Calu3 (cell line): ENCODE data around the gene PPIE. TPM values are rescaled to one million over a fixed set of nuclear protein-coding genes. Genes with fewer than 3 reads are reported as not detected.

Experiments
- Bru-seq: library from RNA; stranded (reverse); fragments of 400-500 nt; gene quantifications from one replicate; lab custom pipeline; 2021; lab: Mats Ljungman, UMichigan
- BruChase-seq, 2 experiments: library from RNA; stranded (reverse); fragments of 400-500 nt; gene quantifications; one replicate each; lab custom pipeline; 2021; lab: Mats Ljungman, UMichigan
- BruUV-seq: library from RNA; stranded (reverse); fragments of 400-500 nt; replicated peaks from 2 replicates; lab custom pipeline; 2021; lab: Mats Ljungman, UMichigan
- CTCF ChIA-PET: fragments of 300-600 bp; sonication (Branson Sonifier 250); formaldehyde crosslinking; loops from one replicate; lab custom pipeline; 2022; ENCODE audit warnings: antibody characterized with exemption; lab: Charles Lee
- DNase-seq: peaks from one replicate; pipeline ENCODE4 v3.0.0; 2022
- H3K27ac Mint-ChIP-seq: one replicate; pipeline ENCODE4 v1.8.0; 2022; ENCODE audit warnings: mixed read lengths; ENCODE audit not compliant: unreplicated experiment
- H3K27me3 Mint-ChIP-seq: one replicate; pipeline ENCODE4 v1.8.0; 2022; ENCODE audit warnings: mixed read lengths; ENCODE audit not compliant: unreplicated experiment
- H3K36me3 Mint-ChIP-seq: one replicate; pipeline ENCODE4 v1.8.0; 2022; ENCODE audit warnings: mild to moderate bottlenecking, moderate library complexity, mixed read lengths; ENCODE audit not compliant: insufficient read depth, unreplicated experiment
- H3K4me1 Mint-ChIP-seq: one replicate; pipeline ENCODE4 v1.8.0; 2022; ENCODE audit warnings: mild to moderate bottlenecking, low read depth, mixed read lengths; ENCODE audit not compliant: unreplicated experiment
- H3K4me3 Mint-ChIP-seq: one replicate; pipeline ENCODE4 v1.8.0; 2022; ENCODE audit warnings: mild to moderate bottlenecking, low read depth, moderate library complexity, mixed read lengths; ENCODE audit not compliant: unreplicated experiment
- H3K9me3 Mint-ChIP-seq: one replicate; pipeline ENCODE4 v1.8.0; 2022; ENCODE audit warnings: low read depth, mixed read lengths; ENCODE audit not compliant: unreplicated experiment
- CTCF ChIP-seq: fragments of 200-600 bp; IDR thresholded peaks from one replicate; pipeline ENCODE4 v1.8.0; 2022; ENCODE audit warnings: antibody characterized with exemption; ENCODE audit not compliant: unreplicated experiment
- intact Hi-C: fragments of 100-400 bp; cut with micrococcal nuclease; formaldehyde crosslinking; loops from one replicate; pipeline ENCODE4 v1.10.0; 2022; ENCODE audit not compliant: unreplicated experiment
- long read RNA-seq: library from polyadenylated mRNA; stranded (forward); transcript quantifications from one replicate; pipeline ENCODE4 v2.0.0, GENCODE V29; 2022
- total RNA-seq: library from RNA; stranded (reverse); gene quantifications from 2 replicates; pipeline ENCODE4 v1.2.3, GENCODE V29; 2022

PPIE gene
- 38.2 and 46.5 TPM in 2 replicates for total RNA-seq
- percentile 75 among the genes with signal in this experiment for Bru-seq, nascent RNA
- percentile 69 among the genes with signal in this experiment for BruChase-seq, experiment 1, labeled RNA remaining after a 6-hour chase
- BruChase-seq, experiment 2, labeled RNA remaining after a 2-hour chase: percentile 70 among the genes with signal in this experiment
- long read RNA-seq, transcript PPIE-201 (10 exons, 1,277 nt): major isoform, 61 of 122 reads
- long read RNA-seq, partial matches to known transcripts: 33 of 122 reads
- long read RNA-seq, other reads (novel, unspliced or antisense): 22 of 122 reads

DNA sequence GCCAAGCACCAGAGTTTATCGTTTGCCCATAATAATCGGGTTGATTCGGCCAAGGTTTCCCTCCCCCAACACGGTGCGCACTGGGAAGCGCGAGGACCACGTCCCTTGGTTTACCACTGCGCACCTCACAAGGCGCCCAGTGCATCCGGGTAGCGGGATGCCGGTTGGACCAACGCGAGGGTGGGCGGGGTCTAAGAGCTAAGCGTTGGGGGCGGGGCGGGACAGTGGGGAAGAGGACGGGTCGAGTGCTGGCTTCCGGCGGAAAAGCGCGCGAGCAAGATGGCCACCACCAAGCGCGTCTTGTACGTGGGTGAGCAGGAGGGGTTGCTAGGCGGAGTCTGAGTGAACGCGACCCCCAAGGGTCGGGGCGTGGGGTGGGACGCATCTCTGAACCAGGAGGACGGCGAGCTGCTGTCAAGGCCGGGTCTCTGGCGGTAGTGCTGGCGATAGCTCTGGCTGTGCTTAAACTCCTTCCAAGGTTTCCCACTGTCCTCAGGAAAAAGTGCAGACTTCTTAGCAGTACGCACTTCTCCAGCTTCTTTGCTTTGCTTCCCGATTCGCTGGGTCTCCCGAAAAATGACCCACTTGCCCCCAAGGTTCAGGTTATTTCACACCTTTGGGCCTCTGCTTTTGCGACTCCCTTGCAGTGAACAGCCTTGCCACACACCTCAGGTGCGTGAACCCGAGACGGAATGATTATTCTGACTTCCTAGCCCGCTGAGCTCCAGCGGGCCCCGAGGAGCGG, at the start of gene PPIE:
TSS of gene PPIE (plus strand) at position 261 of the 745 bp plus-strand sequence. CDS start at position 280, 19 bp downstream.
- Mint-ChIP-seq H3K9me3 (no peaks in the 10 kb centered on the region), H3K27ac (peak within 1 kb of the TSS; percentile 84), H3K36me3 (peaks cover 39% of the 10 kb centered on the region), H3K4me1 (peaks cover 12% of the 10 kb centered on the region), H3K27me3 (peaks cover 38% of the 10 kb centered on the region), H3K4me3 (peak within 1 kb of the TSS; percentile 90)
- CTCF ChIA-PET: interaction anchor here (0.6 to 1.2 kb wide), 4 partner anchors 9 to 1937 kb away, joined by 3 to 4 read pairs (median 4); no protein-coding TSS in a partner anchor
- TSS peak; percentile 28 for BruUV-seq
- TF ChIP-seq CTCF: no peak
- peak; percentile 88 for DNase-seq
- intact Hi-C loops: no loop called here

DNA sequence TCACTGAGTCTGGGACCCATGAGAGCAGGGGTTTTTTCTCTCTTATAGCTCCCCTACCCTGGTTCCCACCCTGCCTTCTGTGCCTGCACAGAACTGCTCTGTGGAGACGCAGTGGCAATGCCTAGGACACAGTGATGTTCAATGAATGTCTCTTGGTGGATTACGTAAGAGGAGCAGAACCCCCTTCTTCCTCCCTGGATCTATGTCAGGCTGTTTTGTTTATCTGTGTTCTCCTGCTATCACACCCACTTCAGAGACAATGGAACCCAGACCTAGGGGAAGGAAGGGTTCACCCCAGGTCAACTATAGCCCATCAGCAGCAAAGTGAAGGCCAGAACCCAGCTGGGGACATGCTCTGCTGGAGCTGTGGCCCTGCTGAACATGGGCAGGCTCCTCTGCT, 49.5 kb upstream of the PPIE start:
- no peak overlapping the region for H3K27ac Mint-ChIP-seq
- no TSS peak for BruUV-seq
- H3K36me3 Mint-ChIP-seq: no peaks in the 10 kb centered on the region
- peaks cover 79% of the 10 kb centered on the region for H3K27me3 Mint-ChIP-seq
- intact Hi-C loops: no loop called here
- CTCF ChIA-PET: no interaction called here
- no peaks in the 10 kb centered on the region for H3K4me1 Mint-ChIP-seq
- TF ChIP-seq CTCF: no peak
- no peak for DNase-seq
- H3K9me3 Mint-ChIP-seq: no peaks in the 10 kb centered on the region
- H3K4me3 Mint-ChIP-seq: no peak overlapping the region

- Mint-ChIP-seq H3K4me1 (no peaks in the 10 kb centered on the region), H3K36me3 (no peaks in the 10 kb centered on the region), H3K27ac (no peak overlapping the region), H3K27me3 (peaks cover 79% of the 10 kb centered on the region), H3K9me3 (no peaks in the 10 kb centered on the region), H3K4me3 (no peak overlapping the region)
- no TSS peak for BruUV-seq
- no peak for TF ChIP-seq CTCF
- DNase-seq: no peak
- intact Hi-C loops: loop anchor here (2.0 kb wide), 1 partner anchor 25 kb away; no protein-coding TSS in a partner anchor
- CTCF ChIA-PET: no interaction called here
These were observed 49.0 kb upstream of the PPIE start for GRCh38 chr1:39689635-39690034.

DNA sequence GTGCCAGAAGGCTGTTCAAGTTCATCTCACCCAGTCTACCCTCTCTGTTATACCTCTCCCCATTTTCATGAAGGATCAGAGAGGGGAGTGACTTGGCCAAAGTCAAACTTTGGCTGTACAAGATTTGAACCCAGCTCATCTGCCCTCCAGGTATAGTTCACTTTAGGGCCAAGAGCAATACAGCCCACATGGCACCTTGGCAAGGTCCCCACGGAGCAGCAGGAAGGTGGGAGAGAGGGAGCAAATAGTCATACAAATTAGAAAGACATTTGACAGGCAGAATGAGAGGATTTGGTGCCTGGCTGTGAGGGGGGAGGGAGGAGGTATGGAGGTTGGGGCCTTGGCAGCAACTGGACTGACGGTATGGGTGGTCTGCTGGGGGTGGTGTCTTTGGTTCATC, 48.5 kb upstream of the PPIE start:
- intact Hi-C loops: loop anchor here (2.0 kb wide), 1 partner anchor 25 kb away; no protein-coding TSS in a partner anchor
- Mint-ChIP-seq H3K27ac (no peak overlapping the region), H3K4me1 (no peaks in the 10 kb centered on the region), H3K36me3 (no peaks in the 10 kb centered on the region), H3K4me3 (peak overlapping the region; percentile 63), H3K9me3 (no peaks in the 10 kb centered on the region), H3K27me3 (peaks cover 79% of the 10 kb centered on the region)
- no peak for DNase-seq
- BruUV-seq: no TSS peak
- CTCF ChIA-PET: no interaction called here
- no peak for TF ChIP-seq CTCF
